HG02884 (cell line): ENCODE results near the gene NLRC5.

Experiments used
- ATAC-seq: cut with Tn5 transposase; IDR thresholded peaks from one replicate; pipeline ENCODE4 v1.9.1; 2021; ENCODE audit warnings: mild to moderate bottlenecking, moderate library complexity; ENCODE audit not compliant: unreplicated experiment

NLRC5 gene

DNA sequence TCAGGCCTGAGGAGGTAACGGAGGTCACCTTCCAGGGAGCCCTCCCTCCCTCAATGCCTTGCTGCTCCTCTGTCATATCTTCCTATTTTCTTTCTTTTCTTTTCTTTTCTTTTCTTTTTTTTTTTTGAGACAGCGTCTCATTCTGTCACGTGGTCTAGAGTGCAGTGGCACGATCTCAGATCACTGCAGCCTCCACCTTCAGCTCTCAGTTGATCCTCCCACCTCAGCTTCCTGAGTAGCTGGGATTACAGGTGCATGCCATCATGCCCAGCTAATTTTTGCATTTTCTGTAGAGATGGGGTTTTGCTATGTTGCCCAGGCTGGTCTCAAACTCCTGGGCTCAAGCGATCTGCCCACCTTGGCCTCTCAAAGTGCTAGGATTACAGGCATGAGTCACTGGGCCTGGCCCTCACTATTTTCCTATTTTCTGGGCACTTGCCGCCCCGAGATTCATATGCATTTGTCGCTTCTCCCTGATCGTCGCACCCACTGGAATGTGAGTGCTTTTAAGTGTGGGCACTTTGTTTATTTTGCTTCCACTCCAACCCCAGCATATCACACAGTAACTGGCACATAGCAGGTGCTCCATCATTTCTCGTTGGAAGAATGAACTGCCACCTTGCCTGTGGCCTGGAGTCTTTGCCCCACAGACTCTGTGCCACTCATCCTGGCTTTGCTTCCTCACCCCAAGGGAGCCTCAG is 134.8 kb downstream of the NLRC5 start:
- no peak for ATAC-seq

DNA sequence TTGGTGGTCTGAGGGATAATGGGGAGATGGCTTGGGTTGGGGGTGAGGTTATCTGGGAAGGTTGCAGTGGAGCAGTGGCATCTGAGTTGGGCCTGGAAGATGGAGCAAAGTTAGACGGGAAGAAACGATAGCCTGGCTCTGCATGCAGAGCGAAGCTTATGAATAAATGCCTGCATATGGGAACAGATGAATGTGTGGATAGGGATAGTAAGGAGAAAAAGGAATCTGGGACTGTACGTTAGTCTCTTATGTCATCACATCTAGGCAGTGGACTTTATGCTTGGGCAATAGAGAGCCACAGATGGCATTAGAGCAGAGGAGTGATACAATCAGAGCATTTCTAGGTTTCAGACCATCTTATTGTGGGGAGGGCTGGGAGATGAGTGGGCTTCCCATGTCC is 136.0 kb downstream of the NLRC5 start:
- ATAC-seq: no peak

GRCh38 chr16:57125969-57126368 is 136.6 kb downstream of the NLRC5 start:
- ATAC-seq: no peak

GRCh38 chr16:57126411-57126810 is 137.1 kb downstream of the NLRC5 start:
- ATAC-seq: no peak

GRCh38 chr16:57127037-57127763 is 137.8 kb downstream of the NLRC5 start:
- no peak for ATAC-seq

DNA sequence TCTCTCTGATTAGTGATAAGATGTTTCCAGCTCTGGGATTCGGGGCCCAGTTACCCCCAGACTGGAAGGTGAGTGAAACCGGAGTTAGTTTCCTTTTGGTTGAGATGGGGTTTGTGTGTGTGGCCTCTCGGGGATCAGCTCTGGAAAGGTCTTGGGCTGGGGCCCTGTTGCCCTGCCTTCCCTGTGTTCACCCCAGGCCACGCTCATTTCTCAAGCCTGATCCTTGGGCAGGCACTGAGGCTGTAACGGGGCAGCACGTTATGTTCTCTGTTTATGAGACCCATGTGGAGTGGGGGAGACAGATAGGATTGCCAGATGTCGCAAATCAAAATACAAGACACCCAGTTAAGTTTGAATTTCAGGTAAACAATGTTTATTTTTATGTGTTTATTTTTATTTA is 138.5 kb downstream of the NLRC5 start:
- ATAC-seq: no peak

- no peak for ATAC-seq
Measured at GRCh38 chr16:57128771-57129389, 139.5 kb downstream of the NLRC5 start.

GRCh38 chr16:57130950-57131321 is 141.6 kb downstream of the NLRC5 start:
- ATAC-seq: no peak

- no peak for ATAC-seq
Measured at GRCh38 chr16:57131351-57131970, 142.1 kb downstream of the NLRC5 start.

- no peak for ATAC-seq
Measured at GRCh38 chr16:57132470-57132869, 143.1 kb downstream of the NLRC5 start.

DNA sequence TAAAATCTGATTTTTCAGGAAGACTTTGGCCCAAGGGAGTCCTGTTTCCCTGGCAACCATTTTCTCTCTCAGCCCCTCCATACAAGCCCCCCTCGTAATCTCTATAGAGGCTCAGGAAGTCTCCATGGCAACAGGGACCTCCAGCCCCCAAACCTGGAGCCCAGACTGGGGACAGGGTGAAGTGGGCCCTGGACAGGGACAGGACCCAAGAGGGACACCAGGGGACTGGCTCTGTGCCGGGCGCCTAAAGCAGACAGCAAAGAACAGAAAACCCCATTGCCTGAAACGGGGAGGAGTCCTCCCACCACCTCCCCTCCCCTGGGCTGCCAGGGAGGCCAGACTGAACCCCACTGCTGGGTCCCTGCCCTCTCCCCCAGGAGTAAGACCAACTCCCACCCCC is 143.7 kb downstream of the NLRC5 start:
- ATAC-seq: no peak
